ENCODE measurements around the gene CNR1. TPM values are rescaled to one million over a fixed set of nuclear protein-coding genes. Genes with fewer than 3 reads are reported as not detected.
"Not testable (repeated sequence)": the region's sequence is repeated elsewhere in the genome, so short reads cannot be mapped to it uniquely, and the experiment has no call there.

CNR1 gene
- total RNA-seq, 1 experiment from 2014 or later, result 0.48 TPM

- Mint-ChIP-seq H3K4me1 (peaks cover 5% of the 10 kb centered on the region; the same call in 1 of the 2 replicates), H3K36me3 (peaks cover 11% of the 10 kb centered on the region), H3K9me3 (peaks cover 19% of the 10 kb centered on the region), H3K27ac (no peak overlapping the region), H3K4me3 (no peak overlapping the region), H3K27me3 (ENCODE audit: low read depth) (0 out of 2 replicates have a peak, but pooled peaks cover 3% of the 10 kb centered on the region)
- ATAC-seq, result no peak
- POLR2A ChIA-PET, result no interaction called here
- no peak for TF ChIP-seq RORB (CRISPR knock-in tag; IDR thresholded peaks at IDR 0.05)
- TF ChIP-seq, protein P1, sequence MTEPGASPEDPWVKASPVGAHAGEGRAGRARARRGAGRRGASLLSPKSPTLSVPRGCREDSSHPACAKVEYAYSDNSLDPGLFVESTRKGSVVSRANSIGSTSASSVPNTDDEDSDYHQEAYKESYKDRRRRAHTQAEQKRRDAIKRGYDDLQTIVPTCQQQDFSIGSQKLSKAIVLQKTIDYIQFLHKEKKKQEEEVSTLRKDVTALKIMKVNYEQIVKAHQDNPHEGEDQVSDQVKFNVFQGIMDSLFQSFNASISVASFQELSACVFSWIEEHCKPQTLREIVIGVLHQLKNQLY (CRISPR knock-in tag; IDR thresholded peaks at IDR 0.05), result no peak
- TF ChIP-seq, protein P2, sequence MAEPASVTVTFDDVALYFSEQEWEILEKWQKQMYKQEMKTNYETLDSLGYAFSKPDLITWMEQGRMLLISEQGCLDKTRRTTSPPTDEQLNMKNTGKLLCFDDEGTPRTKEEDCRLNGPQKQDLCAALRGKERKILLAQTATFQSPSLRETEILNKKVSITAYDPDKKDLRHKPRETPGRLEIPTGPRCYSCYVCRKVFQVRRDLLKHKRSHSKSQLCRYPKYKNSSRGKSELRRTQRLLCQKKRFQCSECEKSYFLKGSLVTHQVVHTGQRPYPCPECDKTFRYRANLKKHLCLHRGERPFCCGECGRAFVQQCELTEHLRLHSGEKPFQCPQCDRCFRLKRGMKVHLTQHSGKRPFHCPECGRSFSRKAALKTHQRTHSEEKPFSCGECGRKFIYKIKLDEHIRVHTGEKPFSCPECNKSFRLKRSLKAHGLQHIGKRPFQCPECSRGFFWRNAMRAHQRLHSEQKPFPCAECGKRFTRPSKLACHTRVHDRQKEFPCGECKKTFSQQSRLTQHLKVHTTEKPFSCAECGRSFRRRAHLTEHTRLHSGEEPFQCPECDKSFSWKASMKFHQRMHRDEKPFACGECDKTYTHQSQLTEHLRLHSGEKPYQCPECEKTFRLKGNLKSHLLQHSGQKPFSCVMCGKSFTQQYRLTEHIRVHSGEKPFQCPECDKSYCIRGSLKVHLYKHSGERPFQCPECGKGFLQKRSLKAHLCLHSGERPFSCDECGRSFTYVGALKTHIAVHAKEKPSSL (CRISPR knock-in tag; conservative IDR thresholded peaks at IDR 0.05), result no peak
- no peak for TF ChIP-seq MAX (CRISPR knock-in tag; IDR thresholded peaks at IDR 0.05)
- TF ChIP-seq TEAD1 (CRISPR knock-in tag; IDR thresholded peaks at IDR 0.05), result no peak
- TF ChIP-seq IRF2 (CRISPR knock-in tag; IDR thresholded peaks at IDR 0.05; ENCODE audit: borderline replicate concordance, low read depth), result no peak
- no peak for TF ChIP-seq ZNF317 (CRISPR knock-in tag; IDR thresholded peaks at IDR 0.05; ENCODE audit: borderline replicate concordance, low read depth)
- TF ChIP-seq ARID4B (CRISPR knock-in tag; IDR thresholded peaks at IDR 0.05; ENCODE audit: borderline replicate concordance), result no peak
- TF ChIP-seq HMGA2 (CRISPR knock-in tag; IDR thresholded peaks at IDR 0.05), result no peak
- no peak for TF ChIP-seq NR1H2 (CRISPR knock-in tag; IDR thresholded peaks at IDR 0.05)
- TF ChIP-seq NFATC4 (CRISPR knock-in tag; IDR thresholded peaks at IDR 0.05), result no peak
- no peak for TF ChIP-seq JAZF1 (CRISPR knock-in tag; IDR thresholded peaks at IDR 0.05)
- TF ChIP-seq ZNF121 (CRISPR knock-in tag; IDR thresholded peaks at IDR 0.05), result no peak
- no peak for TF ChIP-seq SOX15 (CRISPR knock-in tag; IDR thresholded peaks at IDR 0.05)
- TF ChIP-seq ATF1 (CRISPR knock-in tag; IDR thresholded peaks at IDR 0.05), result no peak
- DNase-seq (ENCODE audit: low spot score), result no peak
- CTCF ChIA-PET, result no interaction called here
Measured at GRCh38 chr6:88208726-88209125, 42.6 kb upstream of the CNR1 start.

- DNase-seq (ENCODE audit: low spot score); POLR2A ChIA-PET; H3K4me1 Mint-ChIP-seq; H3K27me3 Mint-ChIP-seq (ENCODE audit: low read depth); CTCF ChIA-PET; H3K4me3 Mint-ChIP-seq; H3K27ac Mint-ChIP-seq; ATAC-seq: not testable (repeated sequence)
- H3K9me3 Mint-ChIP-seq, result peaks cover 46% of the 10 kb centered on the region
- peaks cover 29% of the 10 kb centered on the region for H3K36me3 Mint-ChIP-seq
Measured at GRCh38 chr6:88201734-88202133, 35.6 kb upstream of the CNR1 start.

DNA sequence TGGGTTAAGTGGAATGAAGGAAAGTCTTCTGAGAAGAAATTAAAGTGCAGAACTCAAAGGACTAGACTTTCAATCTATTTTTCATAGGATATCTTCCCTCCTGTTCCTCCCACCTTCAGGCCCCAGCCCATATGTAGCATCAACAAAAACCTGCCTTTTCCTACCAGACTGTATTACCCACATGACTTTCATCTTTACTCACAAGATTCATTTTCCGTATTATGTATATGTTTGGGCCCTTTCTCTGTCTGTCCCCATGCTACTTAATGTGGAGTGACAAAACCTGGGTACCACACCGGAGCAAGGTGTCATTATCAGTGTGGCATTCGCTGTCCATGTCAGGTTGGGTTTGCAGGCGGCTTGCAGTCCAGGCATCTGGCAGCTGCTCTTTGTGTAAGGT is 18.8 kb upstream of the CNR1 start:
- Mint-ChIP-seq H3K36me3 (peaks cover 9% of the 10 kb centered on the region), H3K4me1 (peaks cover 18% of the 10 kb centered on the region), H3K27ac (no peak overlapping the region), H3K27me3 (ENCODE audit: low read depth) (no peaks in the 10 kb centered on the region; the same call in 1 of the 2 replicates), H3K9me3 (peaks cover 21% of the 10 kb centered on the region), H3K4me3 (no peak overlapping the region)
- ATAC-seq (no peak), DNase-seq (ENCODE audit: low spot score) (no peak)
- ChIA-PET POLR2A (no interaction called here), CTCF (no interaction called here)
- no peak for TF ChIP-seq NFYB (CRISPR knock-in tag; conservative IDR thresholded peaks at IDR 0.05; ENCODE audit: low read depth)
- TF ChIP-seq NR1H2 (CRISPR knock-in tag; IDR thresholded peaks at IDR 0.05), result no peak
- no peak for TF ChIP-seq CREM (CRISPR knock-in tag; IDR thresholded peaks at IDR 0.05)
- no peak for TF ChIP-seq ELF4 (CRISPR knock-in tag; IDR thresholded peaks at IDR 0.05; ENCODE audit: low read depth)
- TF ChIP-seq, protein P3, sequence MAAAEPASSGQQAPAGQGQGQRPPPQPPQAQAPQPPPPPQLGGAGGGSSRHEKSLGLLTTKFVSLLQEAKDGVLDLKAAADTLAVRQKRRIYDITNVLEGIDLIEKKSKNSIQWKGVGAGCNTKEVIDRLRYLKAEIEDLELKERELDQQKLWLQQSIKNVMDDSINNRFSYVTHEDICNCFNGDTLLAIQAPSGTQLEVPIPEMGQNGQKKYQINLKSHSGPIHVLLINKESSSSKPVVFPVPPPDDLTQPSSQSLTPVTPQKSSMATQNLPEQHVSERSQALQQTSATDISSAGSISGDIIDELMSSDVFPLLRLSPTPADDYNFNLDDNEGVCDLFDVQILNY (CRISPR knock-in tag; IDR thresholded peaks at IDR 0.05), result no peak
- TF ChIP-seq, protein P4, sequence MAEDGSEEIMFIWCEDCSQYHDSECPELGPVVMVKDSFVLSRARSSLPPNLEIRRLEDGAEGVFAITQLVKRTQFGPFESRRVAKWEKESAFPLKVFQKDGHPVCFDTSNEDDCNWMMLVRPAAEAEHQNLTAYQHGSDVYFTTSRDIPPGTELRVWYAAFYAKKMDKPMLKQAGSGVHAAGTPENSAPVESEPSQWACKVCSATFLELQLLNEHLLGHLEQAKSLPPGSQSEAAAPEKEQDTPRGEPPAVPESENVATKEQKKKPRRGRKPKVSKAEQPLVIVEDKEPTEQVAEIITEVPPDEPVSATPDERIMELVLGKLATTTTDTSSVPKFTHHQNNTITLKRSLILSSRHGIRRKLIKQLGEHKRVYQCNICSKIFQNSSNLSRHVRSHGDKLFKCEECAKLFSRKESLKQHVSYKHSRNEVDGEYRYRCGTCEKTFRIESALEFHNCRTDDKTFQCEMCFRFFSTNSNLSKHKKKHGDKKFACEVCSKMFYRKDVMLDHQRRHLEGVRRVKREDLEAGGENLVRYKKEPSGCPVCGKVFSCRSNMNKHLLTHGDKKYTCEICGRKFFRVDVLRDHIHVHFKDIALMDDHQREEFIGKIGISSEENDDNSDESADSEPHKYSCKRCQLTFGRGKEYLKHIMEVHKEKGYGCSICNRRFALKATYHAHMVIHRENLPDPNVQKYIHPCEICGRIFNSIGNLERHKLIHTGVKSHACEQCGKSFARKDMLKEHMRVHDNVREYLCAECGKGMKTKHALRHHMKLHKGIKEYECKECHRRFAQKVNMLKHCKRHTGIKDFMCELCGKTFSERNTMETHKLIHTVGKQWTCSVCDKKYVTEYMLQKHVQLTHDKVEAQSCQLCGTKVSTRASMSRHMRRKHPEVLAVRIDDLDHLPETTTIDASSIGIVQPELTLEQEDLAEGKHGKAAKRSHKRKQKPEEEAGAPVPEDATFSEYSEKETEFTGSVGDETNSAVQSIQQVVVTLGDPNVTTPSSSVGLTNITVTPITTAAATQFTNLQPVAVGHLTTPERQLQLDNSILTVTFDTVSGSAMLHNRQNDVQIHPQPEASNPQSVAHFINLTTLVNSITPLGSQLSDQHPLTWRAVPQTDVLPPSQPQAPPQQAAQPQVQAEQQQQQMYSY (CRISPR knock-in tag; IDR thresholded peaks at IDR 0.05), result no peak

All from WTC11 (cell line).